Omental fat pad (tissue), 4 donors: ENCODE results near the gene ANO5. TPM values are rescaled to one million over a fixed set of nuclear protein-coding genes. Genes with fewer than 3 reads are reported as not detected.

Source experiments
- ATAC-seq: fragments of 150-250 bp; one replicate; pipeline ENCODE4 v1.9.1; 2016; ENCODE audit warnings: mild to moderate bottlenecking, moderate library complexity; ENCODE audit not compliant: low FRiP score
- DNase-seq: peaks from one replicate; pipeline ENCODE4 v3.0.0-alpha.2; 2019; ENCODE audit warnings: low spot score
- CTCF ChIP-seq, 3 donors: fragments of 450-650 bp; IDR thresholded peaks; one replicate each; pipeline ENCODE4 v1.5.1; 2016 to 2017; ENCODE audit warnings: antibody characterized with exemption in 3 of 3, mild to moderate bottlenecking in 3 of 3, moderate library complexity in 2 of 3
- total RNA-seq, 4 donors: library from RNA; depleted of rRNA; stranded (reverse); fragments of >200 nt; gene quantifications; one replicate each; pipeline ENCODE4 v1.1.0, GENCODE V29; 2016

Gene ANO5, protein sequence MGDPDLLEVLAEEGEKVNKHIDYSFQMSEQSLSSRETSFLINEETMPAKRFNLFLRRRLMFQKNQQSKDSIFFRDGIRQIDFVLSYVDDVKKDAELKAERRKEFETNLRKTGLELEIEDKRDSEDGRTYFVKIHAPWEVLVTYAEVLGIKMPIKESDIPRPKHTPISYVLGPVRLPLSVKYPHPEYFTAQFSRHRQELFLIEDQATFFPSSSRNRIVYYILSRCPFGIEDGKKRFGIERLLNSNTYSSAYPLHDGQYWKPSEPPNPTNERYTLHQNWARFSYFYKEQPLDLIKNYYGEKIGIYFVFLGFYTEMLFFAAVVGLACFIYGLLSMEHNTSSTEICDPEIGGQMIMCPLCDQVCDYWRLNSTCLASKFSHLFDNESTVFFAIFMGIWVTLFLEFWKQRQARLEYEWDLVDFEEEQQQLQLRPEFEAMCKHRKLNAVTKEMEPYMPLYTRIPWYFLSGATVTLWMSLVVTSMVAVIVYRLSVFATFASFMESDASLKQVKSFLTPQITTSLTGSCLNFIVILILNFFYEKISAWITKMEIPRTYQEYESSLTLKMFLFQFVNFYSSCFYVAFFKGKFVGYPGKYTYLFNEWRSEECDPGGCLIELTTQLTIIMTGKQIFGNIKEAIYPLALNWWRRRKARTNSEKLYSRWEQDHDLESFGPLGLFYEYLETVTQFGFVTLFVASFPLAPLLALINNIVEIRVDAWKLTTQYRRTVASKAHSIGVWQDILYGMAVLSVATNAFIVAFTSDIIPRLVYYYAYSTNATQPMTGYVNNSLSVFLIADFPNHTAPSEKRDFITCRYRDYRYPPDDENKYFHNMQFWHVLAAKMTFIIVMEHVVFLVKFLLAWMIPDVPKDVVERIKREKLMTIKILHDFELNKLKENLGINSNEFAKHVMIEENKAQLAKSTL
- total RNA-seq = 1 to 10 TPM; 1.3 to 3.7 (median 3.2) TPM

DNA sequence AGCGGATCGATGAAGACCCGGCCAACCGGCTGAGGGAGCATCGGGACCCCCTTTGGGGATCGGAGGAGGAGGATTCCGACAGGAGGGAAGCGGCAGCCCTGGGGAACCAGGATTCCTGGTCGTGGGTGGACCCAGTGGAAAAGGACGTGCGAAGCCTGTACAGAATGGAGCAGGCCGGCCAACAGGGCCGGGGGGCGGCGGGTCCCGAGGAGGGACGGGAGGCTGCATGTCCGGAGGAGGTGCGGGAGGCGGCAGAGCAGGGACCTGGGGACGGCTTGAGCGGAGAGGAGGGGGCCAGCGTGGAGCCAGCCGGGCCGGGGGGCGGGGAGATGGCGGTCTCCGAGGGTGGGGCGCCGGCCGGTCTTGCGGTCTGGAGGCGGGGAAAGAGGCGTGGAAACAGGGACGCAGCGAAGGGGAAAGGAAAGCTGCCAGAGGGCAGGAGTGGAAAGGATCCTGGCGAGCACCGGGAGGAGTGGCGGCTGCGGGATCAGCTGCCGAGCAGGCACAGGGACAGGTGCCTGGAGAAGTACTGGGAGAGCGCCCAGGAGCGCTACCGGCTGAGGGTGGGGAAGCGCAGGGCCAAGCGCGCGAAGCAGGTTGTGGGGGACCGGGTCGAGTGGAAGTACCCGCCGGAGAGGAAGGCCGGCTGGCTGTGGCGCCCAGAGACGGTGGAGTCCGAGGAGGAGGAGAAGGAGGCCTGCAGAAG, at the start of gene ANO5:
Gene ANO5 (plus strand): TSS at position 444 of the 706 bp plus-strand sequence. CDS start 408 bp downstream, outside the sequence.
- TF ChIP-seq CTCF (IDR thresholded peaks at IDR 0.05) = no peak
- DNase-seq (no peak), ATAC-seq (peak; percentile 90)

GRCh38 chr11:22151649-22152197, 41.2 kb upstream of the ANO5 start:
- no peak for TF ChIP-seq CTCF (IDR thresholded peaks at IDR 0.05)
- DNase-seq (no peak), ATAC-seq (no peak)

- ATAC-seq (no peak), DNase-seq (no peak)
- no peak for TF ChIP-seq CTCF (IDR thresholded peaks at IDR 0.05)
Measured at GRCh38 chr11:22157531-22157930, 35.4 kb upstream of the ANO5 start.

DNA sequence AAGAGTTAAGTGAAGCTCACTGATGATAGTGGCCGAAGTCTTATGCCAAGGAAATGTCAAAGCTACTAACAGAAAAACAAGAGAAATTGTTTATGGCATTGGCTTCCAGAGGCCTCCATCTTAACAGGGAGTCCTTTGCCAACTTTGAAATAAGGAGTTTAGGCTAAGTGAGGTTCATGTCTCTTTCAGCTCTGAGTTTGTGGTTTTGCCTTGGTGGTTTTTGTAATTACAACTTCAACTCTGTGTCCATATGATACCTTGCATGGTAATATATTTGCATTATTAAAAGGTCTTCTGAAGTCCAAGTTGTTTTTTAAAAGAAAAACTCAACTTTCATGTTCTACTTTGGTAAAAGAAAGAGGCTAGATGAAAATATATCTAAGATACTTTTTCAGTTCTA, 31.4 kb upstream of the ANO5 start:
- ATAC-seq = no peak
- TF ChIP-seq CTCF (IDR thresholded peaks at IDR 0.05) = no peak

DNA sequence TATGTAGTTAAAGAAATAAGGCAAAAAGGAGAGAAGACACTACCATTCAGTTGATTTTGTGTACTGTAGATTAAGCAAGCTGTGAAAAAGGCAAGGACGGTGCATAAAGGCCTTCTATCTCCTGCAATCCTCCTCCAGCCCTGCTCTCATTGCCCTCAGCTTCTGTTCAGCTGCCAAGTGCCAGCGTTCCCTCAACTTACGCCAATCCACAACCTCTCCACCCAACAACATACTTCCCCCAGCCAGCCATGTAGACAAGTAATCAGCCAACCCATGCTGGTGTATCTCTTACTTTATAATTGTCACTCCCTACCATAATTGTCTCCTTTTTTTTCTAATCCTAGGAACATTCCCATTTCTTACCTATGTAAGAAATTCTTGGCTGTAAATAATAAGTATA, 30.1 kb upstream of the ANO5 start:
- DNase-seq = no peak
- no peak for ATAC-seq
- TF ChIP-seq CTCF (IDR thresholded peaks at IDR 0.05) = no peak

More for the DNA sequence above, 31.4 kb upstream of the ANO5 start:
- DNase-seq = no peak

DNA sequence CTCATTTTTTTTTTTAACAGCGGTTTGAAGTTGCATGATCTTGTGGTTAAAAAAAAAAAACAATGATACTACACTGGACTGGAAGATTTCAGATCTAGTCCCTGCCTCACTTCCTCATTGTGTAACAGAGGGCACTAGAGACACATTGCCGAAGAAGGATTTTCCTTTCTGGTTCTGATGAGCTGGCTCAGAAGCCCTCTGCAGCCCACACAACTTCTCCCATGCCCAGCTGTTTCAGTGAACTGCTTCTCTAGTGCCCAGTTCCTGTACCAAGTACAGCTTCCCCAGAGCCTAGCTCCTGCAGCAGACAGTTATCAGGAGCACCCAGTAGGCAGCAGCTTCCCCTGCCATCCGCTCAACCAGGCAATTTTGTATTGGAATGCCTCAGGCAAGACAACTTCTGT, 29.5 kb upstream of the ANO5 start:
- ATAC-seq (no peak), DNase-seq (no peak)
- TF ChIP-seq CTCF (IDR thresholded peaks at IDR 0.05) = no peak
